AG04450 (cell line): ENCODE data around the gene SLC22A6. TPM values are rescaled to one million over a fixed set of nuclear protein-coding genes. Genes with fewer than 3 reads are reported as not detected.
"Not testable (repeated sequence)": the region's sequence is repeated elsewhere in the genome, so short reads cannot be mapped to it uniquely, and the experiment has no call there.

Source experiments
- CTCF ChIA-PET: fragments of 300-600, 350-600 bp; formaldehyde crosslinking; extraction: SDS; loops from one replicate; lab custom pipeline; 2022; ENCODE audit warnings: antibody characterized with exemption, inconsistent platforms; lab: Charles Lee
- POLR2A ChIA-PET: fragments of 350-600 bp; formaldehyde crosslinking; extraction: SDS; loops from one replicate; lab custom pipeline; 2021; ENCODE audit warnings: antibody characterized with exemption, inconsistent platforms; lab: Yijun Ruan, JAX
- DNase-seq: peaks from one replicate; pipeline ENCODE4 v3.0.0-alpha.2; 2011; ENCODE audit warnings: low read depth, low spot score
- H3K27ac ChIP-seq: one replicate; pipeline ENCODE4 v1.5.1; 2012; ENCODE audit warnings: low read depth, low read length, control low read depth
- H3K27me3 ChIP-seq: one replicate; pipeline ENCODE4 v1.6.0; 2012; ENCODE audit warnings: low read length; ENCODE audit not compliant: control insufficient read depth, insufficient read depth
- H3K4me3 ChIP-seq: 2 replicates; pipeline ENCODE4 v1.5.1; 2011; ENCODE audit warnings: mild to moderate bottlenecking, low read depth, low read length, control low read depth
- H3K9me3 ChIP-seq: 2 replicates; pipeline ENCODE4 v1.5.1; 2012; ENCODE audit warnings: low read length; ENCODE audit not compliant: control insufficient read depth, insufficient read depth
- CTCF ChIP-seq: IDR thresholded peaks from 2 replicates; pipeline ENCODE4 v1.5.1; 2011; ENCODE audit warnings: low read depth, low read length, control low read depth, inconsistent platforms
- polyA plus RNA-seq: library from polyadenylated mRNA; depleted of rRNA; stranded (reverse); fragments of >200 nt; gene quantifications from 2 replicates; pipeline ENCODE4 v1.2.3, GENCODE V29; 2011

Gene SLC22A6
- polyA plus RNA-seq, 1 experiment = not detected

- no peak overlapping the region for H3K27ac ChIP-seq
- ChIA-PET POLR2A (no interaction called here), CTCF (interaction anchor here (2.7 kb wide), 1 partner anchor 43 kb away, joined by 10 read pairs; no protein-coding TSS in a partner anchor)
- no peak for TF ChIP-seq CTCF
- DNase-seq = no peak
- H3K9me3 ChIP-seq = no peaks in the 10 kb centered on the region
- H3K27me3 ChIP-seq = peaks cover 5% of the 10 kb centered on the region
- H3K4me3 ChIP-seq = no peak overlapping the region
These were observed 35.9 kb downstream of the SLC22A6 start for GRCh38 chr11:62948765-62949320.

- H3K9me3 ChIP-seq, DNase-seq, POLR2A ChIA-PET, H3K27ac ChIP-seq, CTCF ChIA-PET, H3K4me3 ChIP-seq, H3K27me3 ChIP-seq: not testable (repeated sequence)
These were observed 39.2 kb downstream of the SLC22A6 start for GRCh38 chr11:62945538-62945937.

GRCh38 chr11:62937528-62937927 is 47.2 kb downstream of the SLC22A6 start:
- POLR2A ChIA-PET, DNase-seq, H3K4me3 ChIP-seq, H3K27me3 ChIP-seq, H3K9me3 ChIP-seq, H3K27ac ChIP-seq: not testable (repeated sequence)
- CTCF ChIA-PET = interaction anchor here (1.0 kb wide), 1 partner anchor 86 kb away, joined by 3 read pairs; no protein-coding TSS in a partner anchor

DNA sequence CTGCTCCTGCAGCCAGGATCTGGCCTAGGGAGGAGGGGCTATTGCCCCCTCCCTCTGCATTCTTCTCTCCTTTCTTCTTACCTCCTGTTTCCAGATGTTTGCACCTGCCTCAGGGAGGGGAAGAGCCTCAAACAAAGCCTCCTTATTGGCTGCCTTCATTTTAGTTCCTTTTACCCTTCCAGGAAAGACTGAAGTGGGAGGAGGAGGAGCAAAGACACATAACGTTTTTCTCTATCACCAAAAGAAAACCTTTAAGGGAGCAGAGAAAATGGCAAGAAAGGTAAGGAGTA is 50.3 kb downstream of the SLC22A6 start:
- no peaks in the 10 kb centered on the region for H3K9me3 ChIP-seq
- POLR2A ChIA-PET = no interaction called here
- CTCF ChIA-PET = no interaction called here

DNA sequence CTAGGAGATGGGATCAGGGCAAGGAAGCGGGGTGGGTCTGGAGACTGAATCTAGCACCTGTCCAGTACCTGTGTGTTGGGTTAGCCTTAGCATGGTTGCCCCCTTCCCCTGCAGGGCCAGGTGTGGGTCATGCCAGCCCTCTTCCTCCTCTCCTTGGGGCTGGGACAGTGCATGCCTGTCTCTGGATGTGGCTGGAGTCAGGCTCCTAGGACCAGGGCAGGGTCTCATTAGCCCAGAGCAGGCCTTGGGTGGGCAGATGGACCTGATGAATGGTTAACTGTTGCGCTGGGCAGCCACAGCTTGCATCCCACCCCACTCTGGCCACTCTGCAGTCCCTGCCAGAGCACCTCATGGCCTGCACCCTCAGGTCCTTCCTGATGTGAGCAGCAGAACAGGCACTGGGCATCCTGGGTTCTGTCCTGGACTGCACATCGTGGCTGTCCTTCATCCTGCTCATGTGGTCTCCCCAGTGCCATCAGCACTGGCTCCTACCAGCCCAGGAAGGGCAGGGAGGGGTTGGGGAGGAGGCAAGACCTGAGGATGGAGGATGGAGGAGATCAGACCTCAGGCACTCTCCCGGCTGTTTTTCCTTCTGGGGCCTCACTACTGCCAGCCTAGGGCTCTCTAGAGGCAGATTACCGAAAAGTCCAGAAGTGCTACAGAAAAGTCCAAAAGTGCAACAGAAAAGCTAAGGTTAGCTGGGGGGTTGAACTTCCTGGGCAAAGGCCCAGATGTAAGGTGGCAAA is 50.8 kb downstream of the SLC22A6 start:
- H3K4me3 ChIP-seq = no peak overlapping the region
- no peaks in the 10 kb centered on the region for H3K9me3 ChIP-seq
- no peak overlapping the region for H3K27ac ChIP-seq
- ChIA-PET CTCF (no interaction called here), POLR2A (no interaction called here)
- H3K27me3 ChIP-seq = peaks cover 9% of the 10 kb centered on the region
- no peak for DNase-seq
- TF ChIP-seq CTCF = no peak

More for the DNA sequence above, 50.3 kb downstream of the SLC22A6 start:
- no peak overlapping the region for H3K27ac ChIP-seq
- H3K27me3 ChIP-seq = peaks cover 8% of the 10 kb centered on the region
- no peak for TF ChIP-seq CTCF
- DNase-seq = no peak
- no peak overlapping the region for H3K4me3 ChIP-seq

GRCh38 chr11:62933285-62933684 is 51.5 kb downstream of the SLC22A6 start:
- DNase-seq = no peak
- no peak for TF ChIP-seq CTCF
- Histone ChIP-seq H3K9me3 (no peaks in the 10 kb centered on the region), H3K27ac (no peak overlapping the region), H3K27me3 (peaks cover 10% of the 10 kb centered on the region), H3K4me3 (no peak overlapping the region)
- CTCF ChIA-PET = no interaction called here
- POLR2A ChIA-PET = no interaction called here
